Occipital lobe (tissue), 2 donors: ENCODE results near the gene TRABD2B. TPM values are rescaled to one million over a fixed set of nuclear protein-coding genes. Genes with fewer than 3 reads are reported as not detected.

Experiments
- DNase-seq: peaks from one replicate; lab custom pipeline; 2025; lab: John Stamatoyannopoulos, UW
- total RNA-seq: library from RNA; depleted of rRNA; stranded (reverse); fragments of >200 nt; gene quantifications from one replicate; pipeline ENCODE4 v1.2.3, GENCODE V29; 2014

TRABD2B gene
- total RNA-seq, 1 donor from 2014 or later, result under 0.01 TPM

DNA sequence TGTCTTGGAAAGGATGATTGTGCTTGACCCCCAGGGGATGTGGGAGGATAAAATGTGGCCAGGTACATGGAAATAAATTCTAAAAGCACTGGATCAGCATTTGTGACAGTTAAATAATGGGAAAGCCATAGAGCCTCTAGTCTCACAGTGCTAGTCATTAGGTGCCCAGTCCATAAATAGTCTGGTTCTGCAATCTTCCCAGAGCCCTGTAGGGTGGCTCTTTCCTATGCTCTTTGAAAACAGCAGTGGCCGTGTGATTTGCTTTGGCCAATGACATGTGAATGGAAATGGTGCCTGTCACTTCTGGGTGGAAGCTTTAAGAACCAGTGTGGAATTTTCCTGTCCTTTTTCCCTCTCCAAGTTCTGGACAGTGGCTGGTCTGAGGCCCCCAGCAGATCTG is 113.2 kb downstream of the TRABD2B start:
- DNase-seq, result no peak

DNA sequence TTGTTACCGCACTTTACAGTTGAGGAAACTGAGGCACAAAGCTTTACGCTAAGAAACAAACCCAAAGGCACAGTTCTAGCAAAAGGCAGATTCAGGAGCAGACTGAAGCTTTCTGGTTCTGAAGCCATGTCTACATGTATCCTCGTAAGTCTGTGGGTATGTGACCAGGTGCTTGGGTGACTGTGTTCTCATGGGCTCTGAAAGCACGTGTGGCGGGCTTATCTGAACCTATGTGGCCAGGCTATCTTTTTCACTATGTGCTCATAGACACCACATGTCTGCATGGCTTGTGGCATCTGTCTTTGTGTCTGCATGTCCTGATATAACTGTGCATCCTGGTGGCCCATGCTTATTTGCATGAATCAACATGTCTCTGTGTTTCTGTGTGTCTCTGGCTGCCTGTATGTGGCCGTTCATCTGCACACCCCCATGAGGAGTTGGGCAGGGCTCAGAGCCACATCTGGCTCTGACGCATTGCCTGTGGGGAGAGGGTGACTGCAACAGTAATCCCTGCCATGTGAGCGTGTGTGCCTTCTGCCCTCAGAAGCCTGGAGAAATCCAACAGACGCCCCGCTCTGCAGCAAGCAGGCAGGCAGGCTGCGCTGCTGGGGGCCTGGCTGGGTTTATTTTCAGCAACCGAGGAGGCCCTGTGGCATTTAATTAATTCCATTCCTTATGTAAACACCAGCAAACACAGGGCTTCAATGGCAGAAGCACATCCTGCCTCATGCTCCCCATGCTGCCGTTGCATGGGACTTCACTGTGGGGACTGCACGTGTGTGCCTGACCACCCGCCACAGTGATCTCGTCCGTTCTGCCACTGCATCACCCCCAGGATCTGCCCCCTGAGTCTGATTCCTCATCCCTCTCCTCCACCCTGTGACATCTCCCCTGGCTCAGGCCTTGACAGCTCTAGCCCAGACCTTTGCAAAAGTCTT is 115.4 kb downstream of the TRABD2B start:
- no peak for DNase-seq

DNA sequence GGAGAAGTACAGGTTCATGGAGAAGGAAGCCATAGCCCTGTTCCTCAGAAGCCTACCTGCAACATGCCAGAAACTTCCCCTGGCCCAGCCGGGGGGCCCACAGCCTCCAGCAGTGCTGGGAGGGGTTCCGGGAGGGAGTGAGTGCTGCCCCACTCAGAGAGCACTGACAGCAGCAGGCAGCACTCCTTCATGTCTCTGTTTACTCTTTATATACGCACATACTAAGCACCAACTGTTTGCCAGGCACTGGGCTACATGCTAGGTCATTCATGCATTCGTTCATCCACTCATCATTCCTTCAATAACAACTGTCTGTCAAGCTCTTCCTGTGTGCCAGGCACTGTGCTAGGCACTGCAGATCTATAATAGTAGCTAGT is 120.6 kb downstream of the TRABD2B start:
- DNase-seq, result no peak

DNA sequence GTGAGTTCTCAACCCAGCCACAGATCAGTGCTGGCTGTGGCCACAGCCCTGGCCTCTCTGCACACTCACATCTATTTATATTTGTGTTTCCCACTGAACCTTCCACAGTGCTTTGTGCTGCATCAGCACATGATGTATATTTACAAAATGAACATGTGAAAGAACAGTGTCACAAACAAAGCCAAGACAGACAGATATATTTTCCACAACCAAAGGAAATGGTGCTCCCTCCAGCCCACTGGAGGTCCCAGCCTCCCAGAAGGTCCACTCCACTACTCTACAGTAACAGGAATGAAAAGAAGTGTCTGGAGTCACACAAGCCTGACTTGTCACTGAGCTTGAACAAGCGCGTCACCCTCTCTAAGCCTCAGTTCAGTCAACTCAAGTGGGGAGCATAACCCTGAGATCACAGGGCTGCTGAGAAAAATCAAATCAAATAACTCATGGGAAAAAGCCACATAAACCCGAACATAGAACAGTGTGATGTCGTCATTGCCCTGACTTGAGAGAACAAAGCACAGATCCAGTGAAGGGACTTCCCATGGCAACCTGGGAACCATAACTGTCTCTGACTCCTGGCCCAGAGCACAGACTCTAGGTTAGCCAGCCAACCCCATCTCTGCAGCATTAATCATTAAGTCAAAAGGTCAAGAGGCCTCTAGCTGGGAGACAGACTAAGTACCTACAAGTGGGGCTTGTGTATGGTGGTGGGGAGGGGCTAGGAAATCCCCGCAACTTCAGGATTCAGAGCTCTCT is 121.2 kb downstream of the TRABD2B start:
- DNase-seq, result no peak

DNA sequence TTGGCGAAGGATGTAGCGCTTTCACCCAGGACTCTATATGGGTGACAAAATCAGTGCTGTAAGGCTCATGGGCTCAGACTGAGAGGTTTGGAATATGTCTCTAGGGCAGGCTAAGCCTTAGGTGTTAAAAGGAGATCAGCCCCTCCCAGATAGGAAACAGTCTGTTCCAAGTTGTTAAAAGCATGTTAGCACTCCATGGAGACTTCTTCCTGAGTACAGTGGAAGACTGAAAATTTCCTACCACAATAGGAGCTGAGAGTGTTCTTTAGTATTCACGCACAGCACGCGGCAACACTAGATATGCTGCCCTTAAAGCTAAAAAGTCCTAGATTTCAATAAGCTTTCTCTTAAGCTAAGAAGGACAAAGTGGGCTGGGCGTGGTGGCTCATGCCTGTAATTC is 122.1 kb downstream of the TRABD2B start:
- no peak for DNase-seq

DNA sequence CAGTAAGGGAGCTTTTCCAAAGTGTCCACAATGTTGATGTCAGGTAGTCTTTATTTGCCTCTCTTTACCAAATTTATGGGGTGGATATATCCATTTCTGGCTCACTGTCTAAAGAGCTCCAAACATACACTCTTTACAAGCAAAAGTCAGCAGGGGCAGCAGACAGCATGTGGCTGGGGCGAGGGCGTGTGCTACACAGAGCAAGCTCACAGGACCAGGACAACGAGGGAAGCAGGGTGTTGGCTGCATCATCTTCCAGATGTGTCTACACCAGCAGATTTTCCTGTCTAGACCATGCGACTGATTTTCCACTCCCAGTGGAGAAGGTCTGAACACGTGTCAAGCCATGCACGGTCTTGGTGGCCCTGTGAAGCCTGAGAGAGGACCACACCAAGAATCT is 123.8 kb downstream of the TRABD2B start:
- no peak for DNase-seq

DNA sequence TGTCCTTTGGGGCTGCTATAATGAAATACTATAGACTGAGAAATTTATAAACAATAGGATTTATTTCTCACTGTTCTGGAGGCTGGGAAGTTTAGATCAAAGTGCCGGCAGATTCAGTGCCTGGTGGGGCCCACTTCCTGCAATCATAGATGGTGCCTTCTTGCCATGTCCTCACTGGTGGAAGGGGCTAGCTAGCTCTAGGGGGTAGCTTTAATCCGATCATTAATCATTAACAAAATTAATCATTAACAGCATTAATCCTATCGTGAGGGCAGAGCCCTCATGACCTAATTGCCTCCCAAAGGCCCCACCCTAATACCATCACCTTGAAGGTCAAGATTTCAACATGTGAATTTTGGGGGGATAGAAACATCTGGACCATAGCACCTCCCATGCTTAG is 124.3 kb downstream of the TRABD2B start:
- no peak for DNase-seq

DNA sequence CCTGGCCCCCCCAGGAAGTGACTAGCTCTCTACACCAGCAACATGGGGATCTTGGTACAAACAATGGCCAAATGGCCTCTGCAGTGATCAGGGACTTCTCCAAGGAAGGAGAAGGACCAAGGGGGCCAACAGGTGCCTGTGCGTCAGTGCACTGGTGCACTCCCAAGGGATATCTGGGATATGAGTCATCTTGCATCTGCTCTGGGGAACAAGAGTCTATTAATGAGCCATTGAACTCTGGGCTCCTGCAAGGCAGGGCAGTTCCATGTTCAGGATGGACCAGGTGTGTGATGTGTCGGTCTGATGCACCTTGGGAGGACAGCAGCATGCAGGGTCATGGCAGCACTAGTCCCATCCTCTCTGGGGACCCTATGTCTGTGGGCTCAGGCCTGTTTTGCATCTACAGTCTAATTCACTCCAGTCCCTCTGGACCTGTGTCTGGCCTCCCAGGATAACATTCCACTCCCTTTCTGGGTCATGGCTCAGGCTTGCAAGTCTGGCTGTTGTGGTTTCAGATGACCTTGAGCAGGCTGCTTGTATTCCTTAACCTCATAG is 125.3 kb downstream of the TRABD2B start:
- DNase-seq, result no peak

DNA sequence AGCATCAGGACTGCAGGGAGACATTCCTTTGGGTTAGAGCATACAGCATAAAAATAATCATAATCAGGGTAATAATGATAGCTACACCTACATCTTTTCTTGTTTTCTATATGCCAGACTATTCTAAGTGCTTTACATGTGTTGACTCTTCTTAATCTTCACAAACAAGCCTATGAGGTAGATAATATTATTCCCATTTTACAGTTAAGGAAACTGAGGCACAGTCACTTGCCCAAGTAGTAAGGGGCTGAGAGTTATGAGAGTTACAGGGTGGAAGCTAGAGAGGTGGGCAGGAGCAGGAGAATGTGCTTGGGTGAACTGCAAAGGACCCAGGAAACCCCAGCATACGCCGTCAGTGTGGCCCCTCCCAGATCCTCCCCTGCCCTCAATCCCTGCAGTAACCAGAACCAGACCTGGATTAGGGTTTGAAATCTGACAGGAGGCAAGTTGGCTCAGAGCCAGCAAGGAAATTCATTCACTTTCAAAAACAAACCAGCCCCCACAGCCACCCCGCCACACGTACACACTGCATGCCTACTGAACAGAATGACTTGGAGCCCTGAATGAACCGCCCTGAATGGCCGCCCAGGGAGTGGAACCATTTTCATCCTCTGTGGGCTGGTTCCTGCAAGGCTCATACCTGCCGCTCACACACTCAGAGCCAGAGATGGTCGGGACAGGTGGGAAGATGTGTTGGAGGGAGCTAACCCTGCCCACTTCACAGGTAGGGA is 126.1 kb downstream of the TRABD2B start:
- no peak for DNase-seq

DNA sequence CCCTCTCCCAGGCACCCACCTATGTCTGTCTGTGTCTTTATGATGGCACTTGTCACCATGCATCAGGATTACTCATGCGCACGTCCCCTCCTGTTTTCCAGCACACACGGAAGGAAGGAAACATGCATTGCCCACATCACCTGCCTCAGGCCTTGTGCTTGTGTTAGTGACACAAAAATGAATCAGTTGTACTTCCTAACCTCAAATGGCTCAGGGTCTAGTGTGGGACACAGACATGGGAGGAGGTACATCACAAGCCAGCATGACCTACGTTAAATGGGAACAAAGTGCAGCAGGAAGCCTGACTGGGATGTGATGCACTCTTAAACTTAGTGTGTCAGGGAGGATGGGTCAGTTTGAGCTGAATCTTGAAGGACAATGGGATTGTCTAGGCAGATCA is 126.7 kb downstream of the TRABD2B start:
- no peak for DNase-seq

DNA sequence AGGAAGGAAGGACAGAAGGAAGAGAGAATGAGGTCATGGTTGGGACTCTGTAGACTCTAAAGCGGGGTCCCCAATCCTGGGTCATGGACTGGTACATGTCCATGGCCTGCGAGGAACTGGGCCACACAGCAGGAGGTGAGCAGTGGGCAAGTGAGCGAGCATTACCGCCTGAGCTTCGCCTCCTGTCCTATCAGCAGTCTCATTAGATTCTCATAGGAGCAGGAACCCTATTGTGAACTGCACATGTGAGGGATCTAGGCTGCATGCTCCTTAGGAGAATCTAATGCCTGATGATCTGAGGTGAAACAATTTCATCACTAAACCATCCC is 128.9 kb downstream of the TRABD2B start:
- no peak for DNase-seq

DNA sequence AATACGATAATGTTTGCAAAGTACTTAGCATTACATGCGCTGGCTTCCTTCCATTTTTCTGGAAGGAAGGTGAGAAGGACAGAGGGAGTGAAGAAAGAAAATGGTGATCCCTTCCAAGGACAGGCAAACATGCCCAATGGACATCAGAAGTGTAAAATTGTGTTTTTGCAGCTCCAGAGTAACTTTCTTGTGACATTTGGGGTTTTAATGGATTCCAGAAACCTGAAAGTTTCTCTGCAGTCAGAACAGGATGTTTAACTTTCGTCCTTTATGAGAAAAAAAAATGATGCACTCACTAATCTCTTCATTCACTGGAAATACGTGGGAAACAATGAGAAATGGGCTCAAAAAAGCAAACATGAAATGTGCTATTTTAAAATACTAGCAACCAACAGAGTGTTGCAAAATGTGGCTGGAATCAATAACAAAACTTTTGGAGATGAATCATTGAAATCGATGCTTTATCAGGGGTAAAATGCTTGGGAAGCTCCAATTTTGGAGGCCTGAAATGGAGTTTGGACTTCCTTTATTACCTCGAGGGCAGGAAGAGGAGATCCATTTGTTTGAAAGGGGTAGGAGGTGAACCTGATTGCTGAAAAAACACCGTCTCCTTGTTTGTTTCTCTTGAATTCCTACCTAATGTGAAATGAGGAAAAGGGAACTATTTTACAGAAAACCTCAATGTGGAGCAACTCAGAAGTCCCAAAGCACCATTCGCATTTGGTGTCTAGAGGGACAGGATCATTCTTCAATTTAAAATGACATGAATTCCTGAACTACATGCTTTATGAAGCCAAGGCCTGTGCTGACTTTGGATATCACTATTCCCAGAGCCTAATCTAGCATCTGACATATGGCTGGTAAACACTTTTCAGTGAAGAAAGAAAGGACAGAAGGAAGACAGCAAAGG is 129.5 kb downstream of the TRABD2B start:
- DNase-seq, result no peak

DNA sequence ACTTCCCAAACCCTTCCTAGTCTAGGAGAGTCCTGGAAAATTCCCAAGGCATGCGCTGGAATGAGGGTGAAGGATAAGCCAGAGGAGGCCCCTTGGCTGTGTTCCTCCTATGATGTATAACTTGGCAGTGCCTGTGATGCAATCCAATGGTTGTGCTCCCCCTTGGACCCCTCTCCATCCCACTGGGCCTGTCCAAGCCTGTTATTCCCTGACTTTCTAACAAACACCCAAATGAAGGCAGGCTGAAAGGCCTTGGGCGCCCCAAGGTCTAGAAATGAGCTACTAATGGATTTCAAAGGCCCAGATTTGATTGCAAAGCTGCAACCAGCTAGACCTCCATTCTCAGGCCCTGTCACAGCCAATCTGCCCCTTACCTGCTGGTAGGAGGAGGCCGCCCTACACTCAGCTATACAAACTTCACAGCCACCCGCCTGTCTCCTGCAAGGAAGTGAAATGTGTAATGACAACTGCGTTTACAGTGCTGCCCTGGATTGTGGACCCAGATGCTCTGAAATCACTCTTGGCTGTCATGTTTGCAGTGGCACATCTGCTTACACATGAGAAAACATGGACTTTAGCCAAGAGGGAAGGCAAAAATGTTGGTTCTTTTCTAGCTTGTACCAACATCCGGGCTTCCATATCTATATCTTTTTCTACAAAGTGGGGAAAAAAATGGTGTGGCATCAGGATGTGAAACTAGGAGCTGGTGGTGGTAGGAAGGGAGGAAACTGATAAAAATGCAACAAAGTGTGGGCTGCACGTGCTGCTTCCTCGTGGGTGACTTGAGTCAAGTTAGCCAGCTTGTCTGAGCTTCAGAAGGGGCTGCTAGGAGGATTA is 130.4 kb downstream of the TRABD2B start:
- no peak for DNase-seq

DNA sequence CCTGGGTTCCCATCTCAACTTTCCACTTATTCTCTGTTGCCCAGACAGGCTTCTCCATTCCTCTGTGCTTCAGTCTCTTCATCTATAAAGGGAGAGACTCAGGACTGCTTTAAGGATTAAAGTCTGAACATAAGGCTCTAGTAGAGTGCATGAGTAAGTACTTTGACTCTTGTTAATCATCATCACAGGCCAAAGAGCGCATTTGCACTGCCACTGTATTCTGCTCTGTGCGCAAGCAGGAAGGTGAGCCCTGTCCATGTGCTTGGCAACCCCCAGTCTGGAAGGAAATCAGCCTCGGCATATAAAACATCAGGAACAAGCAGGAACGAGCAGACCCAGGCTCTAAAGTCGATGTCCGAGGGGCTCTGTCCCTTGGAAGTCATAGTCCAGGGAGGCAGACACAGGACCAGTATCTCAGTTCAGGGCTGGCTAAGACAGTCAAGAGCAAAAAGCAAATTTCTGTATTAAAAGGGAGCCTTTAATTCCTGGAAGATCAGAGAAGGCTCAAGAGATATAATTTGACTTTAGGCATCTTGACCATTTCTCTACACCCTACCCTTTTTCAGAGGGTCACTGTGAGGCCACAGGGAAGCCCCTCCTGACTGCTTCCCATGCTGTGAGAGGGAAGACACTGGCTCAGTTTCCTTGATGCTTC is 131.2 kb downstream of the TRABD2B start:
- DNase-seq, result no peak

DNA sequence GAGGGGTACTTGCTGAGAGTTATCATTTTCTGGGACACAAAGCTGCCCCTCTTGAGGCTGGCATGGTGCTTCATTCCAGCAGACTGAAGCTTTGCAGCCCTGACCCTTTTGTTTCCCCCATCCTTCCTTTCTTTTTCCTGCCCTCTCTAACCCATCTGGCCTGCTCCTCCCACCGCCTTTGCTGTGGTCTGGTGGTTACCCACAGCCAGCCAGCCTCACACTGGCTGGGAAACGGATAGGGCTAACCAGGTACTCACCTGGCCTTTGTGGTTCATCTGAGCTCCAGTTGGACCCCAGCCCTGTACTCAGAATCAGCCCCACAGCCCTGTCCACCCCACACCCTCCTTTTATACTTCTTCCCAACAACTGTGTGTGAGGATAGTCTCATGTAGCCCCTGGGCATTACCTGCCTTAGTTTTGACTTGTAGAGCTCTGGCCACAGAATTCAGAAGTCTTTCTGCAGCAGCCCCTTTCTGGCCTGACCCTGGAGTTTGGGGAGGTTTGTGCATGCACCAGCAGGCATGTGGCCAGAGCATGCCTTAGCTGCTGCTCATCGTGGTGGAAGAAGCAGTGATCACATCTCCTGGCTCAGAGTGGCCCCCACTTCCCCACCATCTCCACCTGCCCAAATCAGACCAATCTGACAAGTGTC is 138.0 kb downstream of the TRABD2B start:
- no peak for DNase-seq

DNA sequence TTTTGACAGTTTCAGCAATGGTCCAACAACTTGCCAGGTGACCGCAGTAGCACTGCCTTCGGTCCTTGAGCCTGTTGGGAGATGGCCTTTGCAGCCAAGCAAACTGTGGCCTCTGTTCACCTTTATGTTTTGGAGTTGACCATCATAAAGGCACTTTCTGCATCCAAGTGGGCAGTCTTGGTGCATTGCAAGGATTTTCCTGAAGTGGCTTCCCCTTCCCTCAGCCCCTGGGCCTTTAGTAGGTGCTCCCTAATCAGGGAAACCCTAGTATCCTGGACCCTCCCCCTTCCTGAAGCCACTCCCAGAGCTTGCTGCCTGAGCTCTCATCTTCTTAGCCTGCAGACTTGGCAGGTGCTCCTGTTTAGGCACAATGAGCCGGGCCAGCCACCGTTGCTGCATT is 140.2 kb downstream of the TRABD2B start:
- DNase-seq, result no peak

DNA sequence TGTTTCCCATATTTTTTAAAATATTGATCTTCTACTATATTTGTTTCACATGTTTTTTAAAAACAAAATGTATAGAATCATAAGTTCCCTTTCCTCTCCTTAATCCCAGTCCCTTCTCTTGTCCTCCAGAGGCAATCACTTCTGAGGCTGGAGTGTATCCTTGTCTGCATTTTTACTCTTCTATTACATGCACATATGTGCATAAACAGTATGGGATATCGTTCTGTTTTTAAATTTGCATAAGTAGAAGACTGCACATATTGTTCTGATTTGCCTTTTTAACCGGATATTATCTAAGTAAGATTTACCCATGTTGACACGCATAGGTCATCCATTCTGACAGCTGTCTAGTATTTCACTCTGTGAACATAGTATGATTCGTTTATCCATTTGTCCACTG is 142.0 kb downstream of the TRABD2B start:
- no peak for DNase-seq

DNA sequence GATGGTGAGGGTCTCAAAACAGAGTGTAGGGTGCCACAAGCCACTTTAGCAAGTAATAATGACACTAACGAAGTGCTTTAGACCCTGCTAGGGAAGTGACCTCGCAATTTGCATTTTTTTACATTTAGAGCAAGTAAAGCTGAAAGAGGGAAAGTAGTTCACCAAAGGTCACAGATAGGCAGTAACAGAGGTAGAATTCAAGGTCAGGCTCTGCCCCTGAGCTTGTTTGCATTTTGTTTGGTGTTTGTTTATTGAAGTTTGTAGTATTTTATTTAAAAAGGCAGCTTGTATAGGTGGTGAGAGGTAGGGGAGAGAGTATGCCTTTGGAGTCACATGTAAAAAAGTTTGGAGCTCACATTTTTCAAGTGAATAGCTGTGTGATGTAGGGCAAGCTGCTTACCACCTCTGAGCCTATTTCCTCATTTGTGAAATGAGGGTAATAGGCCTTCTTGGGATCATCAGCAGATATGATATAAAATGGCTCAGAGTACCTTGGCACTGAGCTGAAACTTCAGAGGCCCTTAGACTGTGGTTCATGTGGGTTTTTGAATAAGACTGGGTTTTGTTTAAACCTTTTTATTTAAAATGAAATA is 142.5 kb downstream of the TRABD2B start:
- DNase-seq, result no peak

DNA sequence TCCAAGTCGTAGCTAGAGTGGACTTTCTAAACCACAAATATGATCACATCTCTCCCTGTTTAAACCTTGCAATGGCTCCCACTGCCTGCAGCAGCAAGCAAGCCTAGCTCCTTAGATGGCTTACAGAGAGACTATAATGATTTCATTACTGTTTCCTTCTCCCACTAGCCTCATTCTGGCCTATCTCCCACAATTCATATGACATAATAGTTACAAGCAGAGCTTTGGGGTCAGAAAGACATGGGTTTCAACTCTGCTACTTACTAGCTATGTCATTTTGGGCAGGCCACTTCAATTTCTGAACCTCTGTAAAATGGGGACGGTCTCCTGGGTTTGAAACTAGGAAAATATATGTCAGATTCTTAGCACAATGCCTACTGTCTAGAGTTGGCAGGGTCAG is 143.3 kb downstream of the TRABD2B start:
- DNase-seq, result no peak
